SU-DHL-6 (cell line): ENCODE results near the gene COL26A1.

ENCODE experiments used
- H2AFZ ChIP-seq: fragments of 200-600 bp; sonication (generic); 2 replicates; pipeline ENCODE4 v1.6.1; 2014; ENCODE audit warnings: low read depth, mild to moderate bottlenecking, moderate library complexity, mixed read lengths, antibody characterized with exemption, low read length; ENCODE audit not compliant: severe bottlenecking
- H3F3A ChIP-seq: fragments of 200-600 bp; shearing (Covaris generic); 2 replicates; pipeline ENCODE4 v1.6.0; 2016; ENCODE audit warnings: antibody characterized with exemption, mild to moderate bottlenecking; ENCODE audit not compliant: insufficient read depth
- H3K27ac ChIP-seq: fragments of 200-600 bp; sonication (generic); 2 replicates; pipeline ENCODE4 v1.5.1; 2016; ENCODE audit warnings: low read depth, mild to moderate bottlenecking, low read length, moderate library complexity, mixed read lengths
- H3K27me3 ChIP-seq: fragments of 200-600 bp; sonication (generic), shearing (Covaris generic); 2 replicates; pipeline ENCODE4 v1.6.0; 2014; ENCODE audit warnings: mild to moderate bottlenecking, low read length
- H3K36me3 ChIP-seq: fragments of 200-600 bp; sonication (generic); 2 replicates; pipeline ENCODE4 v1.6.1; 2014; ENCODE audit warnings: mild to moderate bottlenecking, low read length, mixed read lengths
- H3K4me2 ChIP-seq: fragments of 300-600, 200-600 bp; shearing (Covaris generic), sonication (generic); 2 replicates; pipeline ENCODE4 v1.6.0; 2014; ENCODE audit warnings: low read length, low read depth, mild to moderate bottlenecking; ENCODE audit not compliant: poor library complexity, severe bottlenecking
- H3K4me3 ChIP-seq: fragments of 200-600 bp; sonication (generic); 2 replicates; pipeline ENCODE4 v1.5.1; 2014; ENCODE audit warnings: antibody characterized with exemption, low read length, mild to moderate bottlenecking, mixed read lengths; ENCODE audit not compliant: insufficient read depth, poor library complexity, severe bottlenecking
- H3K79me2 ChIP-seq: fragments of 200-600 bp; sonication (generic); 2 replicates; pipeline ENCODE4 v1.6.1; 2014; ENCODE audit warnings: mild to moderate bottlenecking, low read length, moderate library complexity; ENCODE audit not compliant: insufficient read depth
- H3K9ac ChIP-seq: fragments of 200-600 bp; sonication (generic); 2 replicates; pipeline ENCODE4 v1.7.0; 2014; ENCODE audit warnings: mild to moderate bottlenecking, low read length
- H3K9me2 ChIP-seq: fragments of 200-600 bp; sonication (generic); replicated peaks from 2 replicates; pipeline ENCODE4 v1.6.1; 2014; ENCODE audit warnings: low read length; ENCODE audit not compliant: insufficient read depth
- H3K9me3 ChIP-seq: fragments of 200-600 bp; sonication (generic); 2 replicates; pipeline ENCODE4 v1.6.1; 2014; ENCODE audit warnings: low read length, mixed read lengths; ENCODE audit not compliant: insufficient read depth
- H4K20me1 ChIP-seq: fragments of 200-600 bp; sonication (generic); 2 replicates; pipeline ENCODE4 v1.6.1; 2014; ENCODE audit warnings: low read depth, mild to moderate bottlenecking, antibody characterized with exemption, low read length, moderate library complexity, mixed read lengths
- CTCF ChIP-seq: fragments of 200-600 bp; sonication (generic); IDR thresholded peaks from one replicate; pipeline ENCODE4 v1.5.1; 2017; ENCODE audit warnings: antibody characterized with exemption, mild to moderate bottlenecking, low read length, moderate library complexity; ENCODE audit not compliant: insufficient read depth, poor library complexity, severe bottlenecking
- EZH2phosphoT487 ChIP-seq: fragments of 200-600 bp; sonication (generic), shearing (Covaris generic); conservative IDR thresholded peaks from 2 replicates; pipeline ENCODE4 v1.6.1; 2018; ENCODE audit warnings: mild to moderate bottlenecking, antibody characterized with exemption, low read length, moderate library complexity, mixed read lengths

COL26A1 gene

GRCh38 chr7:101535351-101535751 is 172.7 kb downstream of the COL26A1 start:
- Histone ChIP-seq H3K4me3 (no peak overlapping the region), H3K36me3 (no peaks in the 10 kb centered on the region), H3K27ac (no peak overlapping the region), H3F3A (no peaks in the 10 kb centered on the region), H4K20me1 (no peaks in the 10 kb centered on the region), H3K9me2 (no peaks in the 10 kb centered on the region), H3K9ac (no peak overlapping the region), H3K27me3 (no peaks in the 10 kb centered on the region), H3K4me2 (no peak overlapping the region), H3K79me2 (no peaks in the 10 kb centered on the region), H2AFZ (no peak overlapping the region), H3K9me3 (no peaks in the 10 kb centered on the region)
- no peak for TF ChIP-seq EZH2phosphoT487
- TF ChIP-seq CTCF = no peak

GRCh38 chr7:101536232-101536631 is 173.6 kb downstream of the COL26A1 start:
- Histone ChIP-seq H3K27ac (no peak overlapping the region), H3K4me2 (no peak overlapping the region), H3K9me2 (no peaks in the 10 kb centered on the region), H3K36me3 (no peaks in the 10 kb centered on the region), H3F3A (no peaks in the 10 kb centered on the region), H4K20me1 (no peaks in the 10 kb centered on the region), H2AFZ (no peak overlapping the region), H3K27me3 (no peaks in the 10 kb centered on the region), H3K4me3 (no peak overlapping the region), H3K79me2 (no peaks in the 10 kb centered on the region), H3K9me3 (no peaks in the 10 kb centered on the region), H3K9ac (no peak overlapping the region)
- TF ChIP-seq CTCF (no peak), EZH2phosphoT487 (no peak)

GRCh38 chr7:101536668-101537067 is 174.0 kb downstream of the COL26A1 start:
- Histone ChIP-seq H3F3A (no peaks in the 10 kb centered on the region), H3K27ac (no peak overlapping the region), H3K9me2 (no peaks in the 10 kb centered on the region), H3K9ac (no peak overlapping the region), H2AFZ (no peak overlapping the region), H3K4me2 (no peak overlapping the region), H3K79me2 (no peaks in the 10 kb centered on the region), H3K27me3 (no peaks in the 10 kb centered on the region), H3K4me3 (no peak overlapping the region), H4K20me1 (no peaks in the 10 kb centered on the region), H3K9me3 (no peaks in the 10 kb centered on the region), H3K36me3 (no peaks in the 10 kb centered on the region)
- TF ChIP-seq EZH2phosphoT487 (no peak), CTCF (no peak)

GRCh38 chr7:101537205-101537604 is 174.5 kb downstream of the COL26A1 start:
- H3K27me3 ChIP-seq = no peaks in the 10 kb centered on the region
- no peak overlapping the region for H3K27ac ChIP-seq
- no peak overlapping the region for H2AFZ ChIP-seq
- no peaks in the 10 kb centered on the region for H4K20me1 ChIP-seq
- no peak overlapping the region for H3K4me3 ChIP-seq
- TF ChIP-seq EZH2phosphoT487 = no peak
- no peak for TF ChIP-seq CTCF
- H3F3A ChIP-seq = no peaks in the 10 kb centered on the region
- H3K9me2 ChIP-seq = no peaks in the 10 kb centered on the region
- H3K36me3 ChIP-seq = no peaks in the 10 kb centered on the region
- no peaks in the 10 kb centered on the region for H3K79me2 ChIP-seq
- no peak overlapping the region for H3K4me2 ChIP-seq
- H3K9me3 ChIP-seq = no peaks in the 10 kb centered on the region
- H3K9ac ChIP-seq = no peak overlapping the region
